H1 (cell line): ENCODE results near the gene SLC39A8. TPM values are rescaled to one million over a fixed set of nuclear protein-coding genes. Genes with fewer than 3 reads are reported as not detected.

ENCODE experiments used
- CTCF ChIA-PET: fragments of 300-600 bp; sonication (Branson Sonifier 250); formaldehyde crosslinking; loops from one replicate; lab custom pipeline; 2021; ENCODE audit not compliant: partially characterized antibody; lab: Charles Lee
- POLR2A ChIA-PET: fragments of 300-600 bp; sonication (Branson Sonifier 250); formaldehyde crosslinking; loops from one replicate; lab custom pipeline; 2021; ENCODE audit warnings: inconsistent platforms; ENCODE audit not compliant: partially characterized antibody; lab: Charles Lee
- DNase-seq, 2 experiments: peaks; one replicate each; pipeline versions ENCODE4 v3.0.0 to v3.0.0-alpha.2; 2010 to 2022; ENCODE audit warnings: low spot score in 2 of 2, low read depth in 1 of 2, mixed read lengths in 1 of 2
- FAIRE-seq: peaks from 2 replicates; lab custom pipeline; 2011; peaks lifted over from hg19 to GRCh38; lab: Jason Lieb, UNC
- H2AFZ ChIP-seq: 2 replicates; pipeline ENCODE4 v1.8.1; 2012; ENCODE audit warnings: low read length, inconsistent platforms
- H2AK5ac ChIP-seq: 2 replicates; pipeline ENCODE4 v1.6.1; 2013; ENCODE audit warnings: low read depth, low read length
- H2BK120ac ChIP-seq: replicated peaks from 2 replicates; pipeline ENCODE3; 2013; ENCODE audit warnings: low read depth, low read length, inconsistent platforms
- H2BK12ac ChIP-seq: 2 replicates; pipeline ENCODE4 v1.6.1; 2013; ENCODE audit warnings: low read depth, low read length
- H2BK15ac ChIP-seq: 2 replicates; pipeline ENCODE4 v1.6.1; 2013; ENCODE audit warnings: low read length
- H2BK20ac ChIP-seq: 2 replicates; pipeline ENCODE4 v1.6.1; 2013; ENCODE audit warnings: low read length
- H2BK5ac ChIP-seq: 2 replicates; pipeline ENCODE4 v1.6.1; 2013; ENCODE audit warnings: low read depth, low read length
- H3K14ac ChIP-seq: 2 replicates; pipeline ENCODE4 v1.6.1; 2013; ENCODE audit warnings: inconsistent platforms; ENCODE audit not compliant: insufficient read length
- H3K18ac ChIP-seq: 2 replicates; pipeline ENCODE4 v1.6.1; 2013; ENCODE audit warnings: low read length; ENCODE audit errors: extremely low read depth
- H3K23ac ChIP-seq: 2 replicates; pipeline ENCODE4 v1.6.1; 2013; ENCODE audit warnings: inconsistent platforms; ENCODE audit not compliant: insufficient read length
- H3K23me2 ChIP-seq: 2 replicates; pipeline ENCODE4 v1.6.1; 2013; ENCODE audit warnings: low read depth, low read length
- H3K27ac ChIP-seq: 2 replicates; pipeline ENCODE4 v1.6.1; 2011; ENCODE audit warnings: low read depth, low read length, inconsistent platforms
- H3K27me3 ChIP-seq, 4 experiments: replicated peaks in 1 of 4; 1 replicate in 1 of 4; 2 replicates in 3 of 4; pipeline versions ENCODE4 v1.6.1 to v1.8.1; 2011 to 2013; ENCODE audit warnings: low read length in 3 of 4, mild to moderate bottlenecking in 3 of 4, inconsistent platforms in 2 of 4, mixed read lengths in 2 of 4, moderate library complexity in 1 of 4; ENCODE audit not compliant: control insufficient read depth in 3 of 4, insufficient read depth in 3 of 4; ENCODE audit errors: extremely low read depth in 1 of 4
- H3K36me3 ChIP-seq, 4 experiments: 2 replicates each; pipeline versions ENCODE4 v1.6.1 to v1.8.1; 2011 to 2013; ENCODE audit warnings: mild to moderate bottlenecking in 4 of 4, low read length in 3 of 4, moderate library complexity in 2 of 4, control low read depth in 1 of 4, inconsistent platforms in 1 of 4; ENCODE audit not compliant: insufficient read depth in 4 of 4, control insufficient read depth in 2 of 4
- H3K4ac ChIP-seq: replicated peaks from 2 replicates; pipeline ENCODE3; 2013; ENCODE audit warnings: low read length, low read depth, mixed read lengths, inconsistent platforms; ENCODE audit not compliant: insufficient read length
- H3K4me1 ChIP-seq, 4 experiments: replicated peaks in 1 of 4; 1 replicate in 1 of 4; 2 replicates in 3 of 4; pipeline versions ENCODE4 v1.6.1 to v1.8.1; 2011 to 2013; ENCODE audit warnings: low read length in 3 of 4, inconsistent platforms in 2 of 4, mixed read lengths in 1 of 4; ENCODE audit not compliant: insufficient read depth in 4 of 4, control insufficient read depth in 3 of 4
- H3K4me2 ChIP-seq, 2 experiments: 2 replicates each; pipeline versions ENCODE4 v1.6.1 to v1.8.1; 2011 to 2013; ENCODE audit warnings: low read depth in 2 of 2, low read length in 2 of 2, control low read depth in 1 of 2, inconsistent platforms in 1 of 2, mild to moderate bottlenecking in 1 of 2; ENCODE audit not compliant: insufficient read depth in 1 of 2
- H3K4me3 ChIP-seq, 4 experiments: fragments of 200-600, 300-600 bp in 1 of 4; sonication (generic), shearing (Covaris generic), sonication (Bioruptor Twin) in 1 of 4; 2 replicates each; pipeline versions ENCODE4 v1.5.1 to v1.8.1; 2011 to 2016; ENCODE audit warnings: low read length in 4 of 4, low read depth in 3 of 4, control low read depth in 2 of 4, inconsistent platforms in 2 of 4, mild to moderate bottlenecking in 2 of 4, mixed read lengths in 1 of 4, moderate library complexity in 1 of 4; ENCODE audit not compliant: insufficient read depth in 2 of 4; ENCODE audit errors: extremely low read depth in 1 of 4
- H3K56ac ChIP-seq: replicated peaks from 2 replicates; pipeline ENCODE3; 2013; ENCODE audit warnings: low read depth, mild to moderate bottlenecking, mixed read lengths, low read length, inconsistent platforms; ENCODE audit not compliant: insufficient read length
- H3K79me1 ChIP-seq: 2 replicates; pipeline ENCODE4 v1.6.1; 2013; ENCODE audit warnings: low read depth, low read length, control low read depth
- H3K79me2 ChIP-seq, 2 experiments: 2 replicates each; pipeline versions ENCODE4 v1.6.1 to v1.8.1; 2012 to 2013; ENCODE audit warnings: low read length in 2 of 2, mild to moderate bottlenecking in 2 of 2, inconsistent platforms in 1 of 2; ENCODE audit not compliant: insufficient read depth in 2 of 2, control insufficient read depth in 1 of 2
- H3K9ac ChIP-seq, 4 experiments: replicated peaks in 1 of 4; 1 replicate in 1 of 4; 2 replicates in 3 of 4; pipeline versions ENCODE4 v1.6.1 to v1.8.1; 2011 to 2013; ENCODE audit warnings: low read depth in 3 of 4, low read length in 3 of 4, control low read depth in 2 of 4, mild to moderate bottlenecking in 2 of 4, moderate library complexity in 2 of 4, inconsistent platforms in 1 of 4; ENCODE audit errors: extremely low read depth in 1 of 4
- H3K9me3 ChIP-seq, 2 experiments: 2 replicates each; pipeline versions ENCODE4 v1.6.1 to v1.8.1; 2012 to 2013; ENCODE audit warnings: mild to moderate bottlenecking in 2 of 2, moderate library complexity in 2 of 2, control low read depth in 1 of 2, inconsistent platforms in 1 of 2, low read depth in 1 of 2, low read length in 1 of 2, mixed read lengths in 1 of 2; ENCODE audit not compliant: insufficient read depth in 2 of 2
- H4K20me1 ChIP-seq, 2 experiments: replicated peaks in 1 of 2; 2 replicates each; pipeline versions ENCODE3 to v1.8.1; 2011 to 2013; ENCODE audit warnings: inconsistent platforms in 2 of 2, low read length in 2 of 2, mild to moderate bottlenecking in 1 of 2; ENCODE audit not compliant: insufficient read depth in 2 of 2, control insufficient read depth in 1 of 2
- H4K5ac ChIP-seq: 2 replicates; pipeline ENCODE4 v1.6.1; 2013; ENCODE audit warnings: low read length, low read depth, mixed read lengths, inconsistent platforms; ENCODE audit not compliant: insufficient read length
- H4K8ac ChIP-seq: 2 replicates; pipeline ENCODE4 v1.8.0; 2013; ENCODE audit warnings: mild to moderate bottlenecking, moderate library complexity, low read length, inconsistent platforms; ENCODE audit not compliant: insufficient read depth; ENCODE audit errors: extremely low read depth
- H4K91ac ChIP-seq: replicated peaks from 2 replicates; pipeline ENCODE3; 2013; ENCODE audit warnings: low read length, mixed read lengths, inconsistent platforms; ENCODE audit not compliant: insufficient read length
- RXRA ChIP-seq: IDR thresholded peaks from 2 replicates; pipeline ENCODE4 v1.6.1; 2011; ENCODE audit warnings: low read depth, mild to moderate bottlenecking, low read length, moderate library complexity; ENCODE audit not compliant: insufficient read depth
- ZNF274 ChIP-seq: IDR thresholded peaks from 2 replicates; pipeline ENCODE4 v1.7.0; 2012; ENCODE audit warnings: low read length, borderline replicate concordance; ENCODE audit errors: extremely low read depth
- WGBS, 2 experiments: shearing (Covaris generic) in 1 of 2; methylation state at CpG; one replicate each; pipeline versions ENCODE4 v1.1.6 to v1.1.7; 2013 to 2015; ENCODE audit warnings: low lambda C conversion rate in 2 of 2, mixed read lengths in 2 of 2, inconsistent platforms in 1 of 2, low coverage in 1 of 2, missing lambda C conversion rate in 1 of 2; ENCODE audit not compliant: insufficient replicate concordance in 2 of 2, insufficient coverage in 1 of 2, insufficient read length in 1 of 2; ENCODE audit errors: extremely low coverage in 1 of 2, missing lambda C conversion rate in 1 of 2; 5-methylcytosine and 5-hydroxymethylcytosine counted together
- polyA plus RNA-seq, 7 experiments: library from polyadenylated mRNA; depleted of rRNA in 3 of 7; stranded (reverse) in 5 of 7; unstranded in 2 of 7; fragments of >200 nt in 5 of 7; fragments of 200-250 nt in 2 of 7; gene quantifications; 1 replicate in 5 of 7; 2 replicates in 1 of 7; 4 replicates in 1 of 7; pipeline versions ENCODE4 v1.2.1 to v1.2.3, GENCODE V29; 2011 to 2013; ENCODE audit warnings: missing spikeins in 2 of 7, mixed read lengths in 2 of 7
- total RNA-seq: library from RNA; stranded (reverse); fragmentation: NEBNext Ultra II Directional; extraction: Animal tissue kit (Norgen Biotek cat#: 25700); gene quantifications from 2 replicates; pipeline ENCODE4 v1.2.1, GENCODE V29; 2021
- TF ChIP-seq, protein P1 (sequence below), 3 experiments: IDR thresholded peaks; 1 replicate in 2 of 3; 2 replicates in 1 of 3; pipeline versions ENCODE4 v1.5.1 to v1.6.1; 2011; ENCODE audit warnings: low read length in 3 of 3, mild to moderate bottlenecking in 3 of 3, inconsistent platforms in 2 of 3, low read depth in 1 of 3, moderate library complexity in 1 of 3; ENCODE audit not compliant: insufficient read depth in 1 of 3; ENCODE audit errors: control extremely low read depth in 1 of 3

SLC39A8 gene
- total and polyA plus RNA-seq, 2 of the 8 experiments (the other 6 are each of a cell fraction or from before 2014, with no cell fraction given), result 6.4 to 38.7 TPM

DNA sequence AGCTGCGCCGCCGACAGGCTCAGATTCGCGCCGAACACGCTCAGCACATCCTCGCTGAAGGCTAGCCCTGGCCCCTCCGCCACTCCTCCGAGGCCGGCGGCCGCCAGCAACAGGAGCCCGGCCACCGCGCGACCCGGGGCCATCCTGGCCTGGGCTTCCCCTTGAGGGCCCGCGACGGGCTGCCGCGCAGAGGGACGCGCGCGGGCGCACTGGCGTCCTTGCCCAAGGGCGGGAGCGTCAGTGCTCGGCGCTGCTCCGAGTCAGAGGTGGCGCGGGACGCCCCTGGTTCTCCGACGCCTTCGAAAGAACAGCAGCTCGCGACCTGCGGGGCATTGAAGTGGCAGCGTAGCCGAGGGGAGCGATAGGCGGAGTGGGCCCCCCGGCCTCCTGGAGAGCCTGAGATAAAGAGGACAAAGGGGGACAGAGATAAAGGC, 745 bp downstream of the SLC39A8 start:
- H3K4ac ChIP-seq, result no peak overlapping the region
- H3K79me2 ChIP-seq, result 0 out of 4 replicates have a peak, but pooled peaks cover 0 to 14% of the 10 kb centered on the region in 2 experiments
- H3K14ac ChIP-seq, result no peak overlapping the region
- H3K9ac ChIP-seq, result peak overlapping the region in 3 of 4 experiments; percentile 20 to 46 (median 40); a peak in 5 of 7 replicates
- H2BK120ac ChIP-seq, result no peak overlapping the region
- H3K9me3 ChIP-seq, result no peaks in the 10 kb centered on the region
- CTCF ChIA-PET, result interaction anchor here (0.5 to 2.5 kb wide), 8 partner anchors 11 to 753 kb away, joined by 3 to 11 read pairs (median 3); no protein-coding TSS in a partner anchor
- H3K27me3 ChIP-seq, result peaks cover 0 to 15% (median 7%) of the 10 kb centered on the region in 4 experiments; a peak in 3 of 7 replicates
- peak overlapping the region; percentile 61 for H2BK12ac ChIP-seq
- no peaks in the 10 kb centered on the region for H3K36me3 ChIP-seq
- DNase-seq (peak in 1 of 2 experiments; percentile 79), FAIRE-seq (no peak)
- no peak overlapping the region for H2BK15ac ChIP-seq
- no peak overlapping the region for H2AK5ac ChIP-seq
- WGBS, 2 experiments, result 1% methylated on average over 44 of the region's 48 CpGs; no CpG with 5 or more reads in 1 of the 2 experiments
- no peak overlapping the region for H4K5ac ChIP-seq
- no peak overlapping the region; the same call in 1 of the 2 replicates for H2BK20ac ChIP-seq
- POLR2A ChIA-PET, result interaction anchor here (0.6 to 1.7 kb wide), 3 partner anchors 22 to 483 kb away, joined by 3 to 5 read pairs (median 4); partner anchors contain the start of gene UBE2D3
- H3K4me1 ChIP-seq, result peaks cover 2 to 12% (median 8%) of the 10 kb centered on the region in 4 experiments; a peak in 6 of 7 replicates
- H3K79me1 ChIP-seq, result no peaks in the 10 kb centered on the region
- H4K20me1 ChIP-seq, result no peaks in the 10 kb centered on the region
- peak overlapping the region; percentile 48 to 69 (median 62) for H3K4me3 ChIP-seq
- peak overlapping the region; percentile 87; the same call in 1 of the 2 replicates for H4K8ac ChIP-seq
- H2BK5ac ChIP-seq, result no peak overlapping the region
- H3K4me2 ChIP-seq, result peak overlapping the region; percentile 76 to 79
- H4K91ac ChIP-seq, result no peak overlapping the region
- peak overlapping the region; percentile 31; the same call in 1 of the 2 replicates for H2AFZ ChIP-seq
- H3K23me2 ChIP-seq, result peaks cover 18% of the 10 kb centered on the region
- peak overlapping the region; percentile 85 for H3K18ac ChIP-seq
- H3K56ac ChIP-seq, result peak overlapping the region; percentile 72
- H3K23ac ChIP-seq, result no peak overlapping the region
- no peak overlapping the region for H3K27ac ChIP-seq
- TF ChIP-seq, protein P1, sequence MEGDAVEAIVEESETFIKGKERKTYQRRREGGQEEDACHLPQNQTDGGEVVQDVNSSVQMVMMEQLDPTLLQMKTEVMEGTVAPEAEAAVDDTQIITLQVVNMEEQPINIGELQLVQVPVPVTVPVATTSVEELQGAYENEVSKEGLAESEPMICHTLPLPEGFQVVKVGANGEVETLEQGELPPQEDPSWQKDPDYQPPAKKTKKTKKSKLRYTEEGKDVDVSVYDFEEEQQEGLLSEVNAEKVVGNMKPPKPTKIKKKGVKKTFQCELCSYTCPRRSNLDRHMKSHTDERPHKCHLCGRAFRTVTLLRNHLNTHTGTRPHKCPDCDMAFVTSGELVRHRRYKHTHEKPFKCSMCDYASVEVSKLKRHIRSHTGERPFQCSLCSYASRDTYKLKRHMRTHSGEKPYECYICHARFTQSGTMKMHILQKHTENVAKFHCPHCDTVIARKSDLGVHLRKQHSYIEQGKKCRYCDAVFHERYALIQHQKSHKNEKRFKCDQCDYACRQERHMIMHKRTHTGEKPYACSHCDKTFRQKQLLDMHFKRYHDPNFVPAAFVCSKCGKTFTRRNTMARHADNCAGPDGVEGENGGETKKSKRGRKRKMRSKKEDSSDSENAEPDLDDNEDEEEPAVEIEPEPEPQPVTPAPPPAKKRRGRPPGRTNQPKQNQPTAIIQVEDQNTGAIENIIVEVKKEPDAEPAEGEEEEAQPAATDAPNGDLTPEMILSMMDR (IDR thresholded peaks at IDR 0.05; ENCODE audit: control extremely low read depth in 1 of 3, insufficient read depth in 1 of 3, low read depth in 1 of 3, low read length in 3 of 3), result 0 out of 4 replicates have a peak, but pooled peaks of 1 of the 3 experiments have one; percentile 2
- no peak for TF ChIP-seq ZNF274
- no peak for TF ChIP-seq RXRA
